Erythroblast (primary cell): ENCODE data around the gene KIAA0825.

Source experiments
- GATA1 ChIP-seq: IDR thresholded peaks from 2 replicates; pipeline ENCODE4 v1.6.1; 2011; ENCODE audit warnings: low read depth, mild to moderate bottlenecking, control low read depth, low read length, moderate library complexity
- POLR2A ChIP-seq: IDR thresholded peaks from 2 replicates; pipeline ENCODE4 v1.6.1; 2011; ENCODE audit warnings: mild to moderate bottlenecking, low read length

DNA sequence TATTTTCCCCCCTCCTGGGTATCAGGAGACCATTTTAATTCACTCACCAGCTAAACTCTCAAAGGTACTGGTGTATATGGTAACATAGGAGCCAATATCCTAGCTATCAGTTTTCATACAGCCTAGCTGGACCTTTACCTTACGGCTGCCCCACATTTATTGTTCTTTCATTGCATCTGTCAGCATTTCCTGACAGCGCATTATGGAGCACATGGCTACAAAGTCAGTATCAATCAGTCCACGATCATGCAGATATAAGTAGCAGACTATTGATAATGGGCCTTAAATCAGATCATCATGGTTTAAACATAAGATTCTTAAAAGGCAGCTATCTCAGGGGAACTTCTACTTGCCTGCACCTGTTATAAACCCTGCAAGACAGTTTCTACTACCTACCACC lies 304.7 kb downstream of the KIAA0825 start:
- TF ChIP-seq POLR2A = no peak
- no peak for TF ChIP-seq GATA1
